ENCODE results near the gene SMIM32.

Gene SMIM32

DNA sequence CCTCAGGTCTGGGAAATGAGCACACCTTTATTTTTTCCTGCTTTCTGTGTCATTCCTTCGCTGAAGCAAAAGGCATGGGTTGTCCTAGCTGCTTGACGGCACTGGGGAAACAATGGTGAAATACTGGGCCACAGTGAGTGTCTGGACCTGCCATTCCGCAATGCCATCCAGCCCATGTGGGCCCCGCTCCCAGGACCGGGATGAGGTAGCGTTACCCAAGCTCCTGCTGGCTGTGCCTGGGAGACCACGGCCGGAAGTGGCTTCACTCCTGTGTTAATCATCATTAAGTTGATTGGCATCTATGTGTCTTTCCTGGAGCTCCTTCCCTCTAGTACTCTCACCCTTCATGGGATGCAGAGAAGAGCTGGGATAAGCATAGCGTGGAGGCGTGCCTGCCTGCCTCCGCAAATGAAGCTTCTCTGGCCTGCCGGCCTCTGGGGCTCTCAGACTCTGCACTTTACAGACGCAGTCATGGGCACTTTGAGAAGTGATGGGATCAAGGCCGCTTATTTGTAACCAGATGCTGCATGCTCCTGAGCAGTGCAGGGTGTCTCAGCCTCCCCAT, 16.5 kb upstream of the SMIM32 start:
- Histone ChIP-seq H3K27ac (no peak overlapping the region), H3K4me3 (no peak overlapping the region)

DNA sequence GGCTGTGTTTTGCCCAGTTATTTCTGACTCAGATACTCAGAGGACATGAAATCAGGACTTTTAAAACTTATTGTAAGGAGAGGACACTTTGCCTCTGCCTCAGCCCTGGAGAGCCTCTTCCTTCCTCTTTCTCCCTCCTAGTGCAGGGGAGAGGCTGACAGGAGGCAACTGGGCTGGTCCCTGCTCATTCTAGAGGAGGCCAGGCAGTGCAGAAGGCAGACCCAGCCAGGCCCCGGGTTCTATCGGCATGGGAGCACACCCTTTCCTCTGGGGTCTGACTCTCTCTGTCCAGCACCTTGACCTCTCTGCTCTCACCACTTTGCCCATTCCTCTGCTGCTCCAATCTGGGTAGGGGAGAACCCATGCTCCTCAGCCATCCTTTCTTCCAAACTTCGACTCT, 16.0 kb upstream of the SMIM32 start:
- no peak overlapping the region for H3K27ac ChIP-seq
- no peak overlapping the region for H3K4me3 ChIP-seq

DNA sequence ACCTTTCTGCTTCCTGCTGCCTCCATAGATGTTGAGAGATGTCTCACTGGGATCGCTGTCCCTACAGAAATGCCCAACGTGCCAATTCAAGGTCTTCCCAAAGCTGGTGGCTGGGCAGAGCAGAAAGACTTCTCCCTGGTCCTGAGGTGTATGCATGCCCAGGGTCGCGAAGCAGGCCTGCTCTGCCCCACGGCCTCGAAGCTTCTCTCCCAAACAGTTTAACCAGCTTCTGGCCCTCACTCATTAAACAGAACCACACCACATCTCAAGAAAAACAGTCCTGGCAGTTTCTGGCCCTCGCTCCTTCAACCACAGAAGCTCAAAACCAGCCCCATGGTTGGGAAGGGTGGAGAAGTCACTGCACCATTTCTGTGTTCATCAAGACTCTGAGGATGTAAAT, 14.7 kb upstream of the SMIM32 start:
- Histone ChIP-seq H3K27ac (no peak overlapping the region), H3K4me3 (no peak overlapping the region)

DNA sequence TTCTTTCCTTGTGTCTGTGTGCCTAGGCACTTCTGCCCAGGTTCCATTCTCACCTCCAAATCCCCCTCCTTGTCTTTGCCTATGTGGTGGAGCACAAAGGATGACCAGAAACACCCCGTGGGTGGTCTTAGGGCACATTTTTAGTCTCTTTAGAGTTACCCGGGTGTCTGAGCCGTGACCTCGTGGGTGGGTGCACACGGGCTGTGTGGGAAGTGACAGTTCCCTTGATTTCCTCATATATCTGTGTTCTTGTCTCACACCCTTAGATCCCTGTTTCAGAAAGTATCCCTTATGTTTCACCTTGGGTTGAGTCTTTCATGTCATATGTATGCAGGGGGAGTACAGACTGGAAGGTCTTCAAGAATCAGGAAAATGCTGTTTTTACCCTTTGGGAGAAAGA, 13.4 kb upstream of the SMIM32 start:
- Histone ChIP-seq H3K4me3 (no peak overlapping the region), H3K27ac (no peak overlapping the region)

DNA sequence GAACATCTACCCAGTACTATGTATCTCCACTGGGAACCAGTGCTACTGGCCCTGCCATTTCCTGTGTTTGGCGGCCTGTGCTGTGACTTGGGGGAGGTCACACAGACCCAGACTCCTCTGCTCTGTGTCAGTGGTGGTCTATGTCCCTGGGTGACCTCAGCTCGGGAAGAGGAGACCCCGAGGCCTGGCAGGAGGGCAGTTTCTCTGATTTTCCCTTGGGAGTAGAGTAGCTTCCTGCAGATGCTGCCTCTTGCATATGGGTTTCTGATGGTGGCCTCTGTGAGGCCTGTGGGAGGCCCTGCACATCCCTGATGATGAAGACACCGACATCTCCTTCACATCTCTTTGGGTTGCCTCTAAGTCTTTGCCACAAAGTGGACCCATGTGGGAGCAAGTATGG, 13.0 kb upstream of the SMIM32 start:
- Histone ChIP-seq H3K27ac (no peak overlapping the region), H3K4me3 (no peak overlapping the region)

DNA sequence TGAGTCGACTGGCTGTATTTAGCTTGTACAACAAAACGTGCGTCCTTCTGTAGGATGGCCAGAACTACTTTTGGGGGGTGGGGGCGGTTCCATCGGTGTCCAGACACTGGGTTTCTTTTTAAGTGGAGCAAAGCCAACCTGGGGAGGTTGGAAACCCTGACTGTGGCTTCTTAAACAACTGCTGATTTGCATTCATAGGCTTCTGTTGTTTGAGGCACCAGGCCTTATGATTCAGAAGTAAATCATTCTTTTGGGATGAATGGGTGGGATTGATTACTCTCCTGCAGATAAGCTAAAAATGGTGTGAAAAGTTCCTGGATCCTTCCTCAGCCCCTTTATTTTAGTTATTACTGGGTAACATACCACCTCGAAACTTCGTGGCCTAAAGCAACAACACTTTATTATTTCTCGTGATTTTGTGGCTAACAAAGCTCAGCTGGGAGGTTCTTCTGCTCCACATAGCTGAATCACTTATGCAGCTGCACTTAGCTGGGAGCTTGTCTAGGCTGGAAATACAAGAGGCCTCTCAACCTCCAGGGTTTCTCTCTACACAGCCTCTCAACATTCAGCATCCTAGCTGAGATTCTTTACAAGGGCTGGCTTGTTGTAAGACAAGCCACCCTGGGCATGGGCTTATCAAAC, 12.2 kb upstream of the SMIM32 start:
- no peak overlapping the region for H3K4me3 ChIP-seq
- no peak overlapping the region for H3K27ac ChIP-seq

DNA sequence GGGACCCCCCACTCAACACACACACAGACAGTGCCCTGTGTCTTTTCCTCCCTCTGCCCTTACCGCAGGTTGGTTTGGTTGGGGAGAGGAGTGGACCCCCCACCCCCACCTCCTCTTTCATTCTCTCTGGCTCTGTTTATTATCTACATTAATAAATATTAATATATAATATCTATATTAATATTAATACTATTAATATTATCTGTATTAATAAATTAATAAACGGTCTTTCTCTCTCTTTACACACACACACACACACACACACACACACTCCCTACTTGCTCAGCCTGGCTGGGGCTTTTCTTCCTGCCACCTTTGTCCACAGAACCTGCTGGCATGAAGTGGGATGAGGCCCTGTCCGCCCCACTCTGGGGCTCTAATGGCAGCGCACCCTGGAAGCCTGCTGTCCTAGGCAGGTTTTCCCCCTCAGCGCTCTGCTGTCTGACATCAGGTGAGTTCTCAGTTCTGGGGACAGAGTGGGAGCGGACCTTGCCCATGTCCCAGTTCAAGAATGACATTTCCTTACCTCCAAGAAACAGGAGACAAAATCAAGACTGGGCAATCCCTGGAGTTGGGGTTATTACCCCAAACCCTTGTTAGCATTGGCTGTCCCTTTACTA, 10.5 kb upstream of the SMIM32 start:
- no peak overlapping the region for H3K4me3 ChIP-seq
- no peak overlapping the region for H3K27ac ChIP-seq

DNA sequence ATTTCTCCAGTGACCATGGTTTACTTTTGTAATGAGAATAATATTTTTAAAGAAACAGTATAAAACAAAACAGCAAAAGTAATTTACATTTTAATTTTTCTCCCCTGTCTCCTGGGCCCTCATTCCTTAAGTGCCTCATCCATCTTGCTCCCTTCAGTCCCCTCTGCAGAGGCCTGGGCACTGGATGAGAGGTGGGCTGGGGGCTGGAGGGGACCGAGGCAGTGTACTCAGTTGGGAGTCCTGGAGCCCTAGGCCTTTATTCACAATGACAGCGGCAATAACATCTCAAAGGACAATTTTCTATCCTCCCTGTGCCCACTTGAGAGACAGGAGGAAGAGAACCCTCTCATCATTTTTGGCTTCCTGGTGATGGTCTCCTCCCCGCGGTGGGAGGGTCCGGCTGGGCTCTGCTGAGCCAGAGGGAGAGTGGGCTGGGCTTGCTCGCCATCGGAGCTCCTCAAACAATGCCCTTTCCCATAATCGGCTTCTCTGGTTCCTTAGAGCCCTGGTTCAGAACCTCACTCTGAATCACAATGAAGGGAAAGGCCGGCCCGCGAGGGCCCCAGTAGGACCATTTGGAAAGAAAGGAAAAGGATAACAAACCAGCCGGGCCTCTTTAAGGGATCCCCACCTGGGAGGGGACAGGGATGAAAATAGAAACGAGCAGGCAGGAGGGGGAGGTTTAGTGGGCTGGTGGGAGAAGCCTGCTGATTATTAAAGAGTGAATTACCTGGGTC, 9.7 kb upstream of the SMIM32 start:
- Histone ChIP-seq H3K4me3 (no peak overlapping the region), H3K27ac (no peak overlapping the region)

DNA sequence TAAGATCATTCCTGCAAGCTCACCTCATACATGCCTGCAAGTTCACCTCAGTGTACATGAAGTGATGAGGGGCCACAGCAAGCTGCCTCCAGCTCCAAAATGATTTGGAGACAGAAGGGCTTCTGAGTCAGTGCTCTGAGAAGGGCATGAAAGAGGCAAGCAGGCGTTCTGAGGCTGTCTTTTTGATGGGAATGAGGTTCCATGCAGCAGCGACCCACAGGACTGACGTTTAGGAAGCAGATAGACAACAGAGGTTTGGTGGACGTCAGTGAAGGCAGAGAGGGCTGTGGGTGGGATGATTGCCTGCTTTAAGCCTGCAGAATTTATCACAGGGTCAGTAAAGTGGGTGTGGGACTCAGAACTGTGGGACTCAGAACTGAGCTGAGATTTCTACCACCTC, 8.9 kb upstream of the SMIM32 start:
- Histone ChIP-seq H3K27ac (no peak overlapping the region), H3K4me3 (no peak overlapping the region)

DNA sequence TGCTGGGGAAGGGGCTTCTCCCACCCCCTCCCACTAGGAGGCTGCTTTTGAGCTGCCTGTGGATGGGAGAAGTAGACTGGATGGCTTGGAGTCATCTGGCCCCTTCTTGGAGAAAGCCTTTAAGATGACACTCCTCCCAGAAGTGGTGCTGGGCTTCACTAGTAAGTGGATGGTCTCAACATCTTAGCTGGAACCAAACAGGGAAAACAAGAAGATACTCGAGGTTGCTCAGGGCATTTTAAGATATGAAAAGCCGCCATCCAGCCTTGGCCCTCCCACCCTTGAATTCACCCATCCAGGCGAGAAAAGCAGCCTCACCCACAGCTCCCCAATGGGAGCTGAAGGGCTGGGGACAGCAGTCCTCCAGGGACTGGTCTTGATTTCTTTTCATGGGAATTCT, 7.8 kb upstream of the SMIM32 start:
- Histone ChIP-seq H3K27ac (no peak overlapping the region), H3K4me3 (no peak overlapping the region)

DNA sequence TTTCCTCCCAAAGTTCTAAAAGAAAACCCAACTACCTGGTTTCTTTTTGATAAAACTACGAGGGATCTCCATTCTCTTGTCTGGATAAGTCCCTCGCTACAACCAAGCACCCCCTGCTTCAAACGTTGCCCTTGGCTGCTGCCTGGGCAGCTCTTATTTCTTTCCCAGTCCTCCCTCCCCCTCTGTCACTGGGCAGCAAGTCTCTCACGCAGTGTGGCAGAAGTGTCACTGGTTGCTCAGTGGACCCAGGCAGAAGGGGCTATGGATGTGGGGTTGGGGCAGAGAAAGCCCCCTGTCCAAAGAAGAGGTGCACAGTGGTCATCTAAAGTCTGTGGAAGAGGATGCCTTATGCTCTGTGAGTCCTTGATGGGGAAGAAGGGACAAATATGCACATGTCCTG, 7.2 kb upstream of the SMIM32 start:
- no peak overlapping the region for H3K27ac ChIP-seq
- no peak overlapping the region for H3K4me3 ChIP-seq

DNA sequence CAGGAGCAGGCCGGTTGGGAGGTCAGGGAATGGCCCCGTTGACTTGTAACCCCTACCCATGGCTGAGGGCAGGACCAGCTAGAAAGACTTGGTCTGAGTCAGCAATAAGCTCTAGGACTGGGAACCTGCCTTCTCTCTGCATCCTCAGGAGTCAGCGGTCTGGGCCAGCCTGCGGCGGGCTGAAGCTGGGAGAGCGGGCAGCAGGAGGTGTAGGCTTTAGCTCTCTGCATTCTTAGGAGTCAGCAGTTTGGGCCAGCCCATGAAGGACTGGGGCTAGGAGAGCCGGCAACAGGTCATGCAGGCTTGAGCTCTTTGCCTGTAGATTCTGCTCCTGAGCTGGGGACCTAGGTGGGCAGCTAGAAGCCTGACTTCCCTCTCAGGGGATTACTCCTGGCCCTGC, 6.4 kb upstream of the SMIM32 start:
- Histone ChIP-seq H3K27ac (no peak overlapping the region), H3K4me3 (no peak overlapping the region)

DNA sequence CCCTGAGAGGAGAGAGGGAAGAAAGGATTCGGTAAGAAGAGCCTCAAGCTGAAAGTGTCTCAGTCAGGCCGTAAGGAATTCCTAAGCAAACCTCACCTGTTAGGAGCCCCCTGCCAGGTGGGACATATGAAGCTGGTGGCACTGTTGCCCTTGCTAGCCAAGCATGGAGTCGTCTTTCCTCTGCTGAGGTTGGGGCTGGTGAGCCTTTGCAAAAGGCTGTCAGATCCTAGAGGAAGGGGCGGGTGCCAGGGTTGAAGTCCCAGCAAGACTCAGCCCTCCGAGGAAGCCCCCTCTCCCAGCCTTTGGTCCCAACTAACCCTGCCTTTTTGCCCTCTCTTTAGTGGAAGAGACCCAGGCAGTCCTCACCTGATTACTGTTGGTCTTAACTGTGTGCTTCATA, 5.5 kb upstream of the SMIM32 start:
- Histone ChIP-seq H3K27ac (no peak overlapping the region), H3K4me3 (no peak overlapping the region)

DNA sequence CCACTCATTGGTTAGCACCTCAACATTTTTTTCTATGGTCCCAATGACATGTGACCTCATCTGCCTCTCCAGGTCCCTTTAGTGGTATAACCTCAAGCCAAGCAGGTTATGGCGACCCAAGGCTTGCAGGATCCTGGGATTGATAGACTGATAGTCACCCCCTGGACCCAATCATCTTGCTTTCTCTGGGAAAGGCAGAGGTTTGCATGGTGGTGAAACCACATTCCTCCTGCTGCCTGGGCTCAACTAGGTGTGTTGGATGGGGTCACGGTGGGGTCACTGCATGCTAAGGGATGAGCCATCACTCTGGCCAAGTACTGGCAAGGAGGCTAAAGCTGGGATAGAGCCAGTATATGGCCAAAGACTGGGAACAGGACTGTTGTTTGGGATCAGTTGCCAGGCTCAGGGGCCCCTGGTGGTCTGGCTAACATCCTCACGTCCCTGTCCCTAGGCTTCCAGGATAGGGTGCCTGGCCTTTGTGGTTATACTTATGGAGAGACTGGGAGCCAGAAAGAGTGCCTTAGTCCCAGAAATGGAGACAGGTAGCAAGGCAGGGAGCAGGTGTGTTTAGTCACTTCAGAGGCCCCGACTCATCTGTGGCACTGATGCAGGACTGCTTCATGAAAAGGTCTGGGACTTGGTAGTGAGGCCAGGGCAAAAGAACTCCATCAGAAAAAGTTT, 4.6 kb upstream of the SMIM32 start:
- H3K27ac ChIP-seq, result no peak overlapping the region
- H3K4me3 ChIP-seq, result no peak overlapping the region

DNA sequence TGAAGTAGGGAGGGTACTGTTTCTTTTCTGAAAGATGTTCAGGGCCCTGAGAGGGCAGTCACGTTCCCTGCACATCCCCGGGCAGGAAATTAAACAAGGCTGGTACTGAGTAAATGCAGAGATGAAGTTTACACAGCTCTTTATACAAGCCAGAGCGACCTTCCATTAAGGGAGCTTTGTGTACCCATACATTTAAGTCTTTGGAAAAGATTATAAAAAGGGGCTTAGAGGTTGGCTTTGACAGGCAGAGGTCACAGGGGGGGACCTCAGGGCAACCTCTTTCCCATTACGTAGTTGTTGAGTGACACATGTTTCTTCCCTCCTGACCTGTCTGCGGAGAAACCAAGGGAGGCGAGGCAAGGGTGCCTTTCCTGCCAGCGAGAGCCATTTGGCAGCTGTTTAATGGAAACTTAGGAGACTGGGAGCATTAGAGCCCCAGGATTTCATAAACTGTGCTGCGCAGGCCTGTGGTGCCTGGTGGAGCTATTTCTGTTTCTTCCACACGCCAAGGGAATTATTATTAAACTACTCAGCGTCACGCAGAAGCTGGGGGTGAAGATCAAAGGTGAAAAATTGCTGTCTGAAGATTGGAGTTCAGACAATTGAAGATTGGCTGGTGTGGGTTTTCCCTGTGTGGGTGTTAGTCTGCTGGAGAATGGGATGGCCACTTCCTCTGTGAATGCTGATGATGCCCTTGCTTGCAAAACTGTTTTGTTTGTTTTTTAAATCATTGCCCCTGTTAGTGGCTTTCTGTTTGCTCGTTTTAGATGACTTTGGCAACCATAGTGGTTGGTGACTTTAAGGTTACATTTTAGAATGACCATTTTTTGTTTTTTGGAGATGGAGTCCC, 3.2 kb upstream of the SMIM32 start:
- no peak overlapping the region for H3K27ac ChIP-seq
- H3K4me3 ChIP-seq, result no peak overlapping the region

DNA sequence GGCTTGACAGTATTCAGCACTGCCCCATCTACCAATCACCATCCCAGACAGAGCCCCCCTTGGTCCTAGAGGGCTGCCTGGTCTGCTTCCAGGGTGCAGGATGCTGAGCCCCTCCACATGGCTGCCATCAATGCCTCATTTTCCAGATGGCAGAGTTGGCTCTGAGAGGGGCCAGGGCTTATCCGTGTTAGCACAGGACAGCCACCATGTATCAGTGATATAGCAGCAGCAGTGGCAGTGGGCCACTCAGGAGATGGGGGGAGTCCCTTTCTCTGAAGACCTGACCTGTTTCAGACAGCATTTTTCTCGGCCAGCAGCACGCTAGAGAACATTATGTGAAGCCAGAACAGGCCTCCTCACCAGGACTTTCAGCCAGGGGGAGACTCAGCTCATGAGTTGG, 1.6 kb upstream of the SMIM32 start:
- no peak overlapping the region for H3K4me3 ChIP-seq

DNA sequence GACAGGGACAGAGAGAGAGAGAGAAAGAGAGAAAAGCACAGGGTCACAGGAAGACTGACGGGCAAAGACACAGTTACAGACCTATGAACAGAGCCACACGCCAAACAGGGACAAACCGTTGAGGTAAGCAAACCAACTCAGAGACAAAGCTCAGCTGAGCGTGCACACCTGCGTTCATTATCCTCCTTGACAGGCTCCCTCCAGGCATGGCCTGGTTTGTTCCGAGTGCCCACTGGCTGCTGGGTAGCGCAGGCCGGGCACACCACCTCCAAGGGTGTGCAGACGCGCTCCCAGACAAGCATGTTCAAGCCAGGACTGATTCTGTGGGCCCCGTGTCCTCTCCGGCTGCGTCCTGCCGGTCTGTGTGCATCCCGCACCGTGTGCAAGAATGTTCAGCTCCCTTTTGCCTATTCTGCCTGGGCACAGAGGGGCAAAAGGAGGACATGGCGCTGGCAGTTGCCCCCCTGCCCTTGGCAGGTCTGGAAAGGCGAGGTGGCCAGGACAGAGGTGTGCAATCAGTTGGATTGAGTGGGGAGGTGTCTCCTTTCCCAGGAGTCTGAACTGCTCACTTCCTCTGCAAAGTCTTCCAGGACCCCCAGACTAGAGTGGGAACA, 467 bp upstream of the SMIM32 start:
- H3K4me3 ChIP-seq, result peak overlapping the region in 4 of 7 experiments; percentile 6 to 35 (median 24)
- no peak overlapping the region for H3K27ac ChIP-seq

More for the DNA sequence above, 1.6 kb upstream of the SMIM32 start:
- H3K27ac ChIP-seq, result no peak overlapping the region

DNA sequence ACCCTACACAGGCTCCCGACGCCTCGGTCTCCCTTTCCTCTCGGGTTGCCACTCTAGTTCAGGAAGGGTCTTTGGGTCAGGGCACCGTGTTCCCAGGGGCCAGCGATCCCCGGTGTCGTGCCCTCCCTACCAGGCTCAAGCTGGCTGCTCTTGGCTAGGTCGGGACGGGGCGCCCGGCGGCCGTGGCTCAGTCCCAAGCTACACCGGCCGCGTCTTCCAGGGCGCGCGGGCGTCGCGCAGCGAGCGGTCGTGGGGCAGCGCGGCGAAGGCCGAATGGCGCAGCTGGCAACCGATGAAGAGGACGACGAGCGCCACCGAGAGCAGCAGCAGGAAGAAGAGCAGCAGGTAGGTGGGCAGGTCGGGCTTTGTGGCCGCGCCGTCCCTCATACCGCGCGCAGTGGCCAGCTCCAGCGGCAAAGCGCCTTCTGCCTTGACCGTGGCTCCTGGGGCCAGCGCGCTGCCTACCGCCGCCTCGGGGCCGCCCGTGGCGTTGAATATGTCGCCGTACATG, 892 bp downstream of the SMIM32 start:
- peak overlapping the region; percentile 6 to 35 (median 16) for H3K4me3 ChIP-seq

More for the DNA sequence above, 892 bp downstream of the SMIM32 start:
- H3K27ac ChIP-seq, result no peak overlapping the region

Data from skin epidermis (tissue), 12 donors.